Caco-2 (cell line): ENCODE measurements around the gene NHERF2. TPM values are rescaled to one million over a fixed set of nuclear protein-coding genes. Genes with fewer than 3 reads are reported as not detected.

Experiments used
- BruUV-seq: library from RNA; stranded (reverse); fragments of 400-500 nt; replicated peaks from 2 replicates; lab custom pipeline; 2021; lab: Mats Ljungman, UMichigan
- CTCF ChIA-PET: fragments of 300-600 bp; sonication (Branson Sonifier 250); formaldehyde crosslinking; loops from one replicate; lab custom pipeline; 2022; ENCODE audit warnings: antibody characterized with exemption; lab: Charles Lee
- POLR2A ChIA-PET: fragments of 300-600 bp; sonication (Branson Sonifier 250); formaldehyde crosslinking; loops from one replicate; lab custom pipeline; 2022; ENCODE audit warnings: antibody characterized with exemption; lab: Charles Lee
- DNase-seq, 2 experiments: peaks; one replicate each; pipeline versions ENCODE4 v3.0.0 to v3.0.0-alpha.2; 2020 to 2022
- H3K27me3 ChIP-seq: replicated peaks from 2 replicates; pipeline ENCODE4 v1.6.0; 2011; ENCODE audit warnings: low read length; ENCODE audit not compliant: control insufficient read depth, insufficient read depth
- H3K36me3 ChIP-seq: 2 replicates; pipeline ENCODE4 v1.5.1; 2011; ENCODE audit warnings: low read length; ENCODE audit not compliant: control insufficient read depth, insufficient read depth
- H3K4me1 ChIP-seq: fragments of 250-450 bp; sonication (Bioruptor Pico); 2 replicates; pipeline ENCODE4 v1.5.1; 2020; ENCODE audit warnings: mild to moderate bottlenecking
- H3K4me3 ChIP-seq: 2 replicates; pipeline ENCODE4 v1.5.1; 2011; ENCODE audit warnings: low read depth, mild to moderate bottlenecking, control low read depth, low read length
- H3K9me3 ChIP-seq: fragments of 250-450 bp; sonication (Bioruptor Pico); 2 replicates; pipeline ENCODE4 v1.5.1; 2020; ENCODE audit warnings: mild to moderate bottlenecking, moderate library complexity
- H3K27ac Mint-ChIP-seq: one replicate; pipeline ENCODE4 v1.8.0; 2022; ENCODE audit warnings: mixed read lengths; ENCODE audit not compliant: unreplicated experiment
- H3K27me3 Mint-ChIP-seq: one replicate; pipeline ENCODE4 v1.8.0; 2022; ENCODE audit warnings: mixed read lengths; ENCODE audit not compliant: insufficient read depth, unreplicated experiment
- H3K36me3 Mint-ChIP-seq: one replicate; pipeline ENCODE4 v1.8.0; 2022; ENCODE audit warnings: mild to moderate bottlenecking, mixed read lengths; ENCODE audit not compliant: insufficient read depth, unreplicated experiment
- H3K4me1 Mint-ChIP-seq: one replicate; pipeline ENCODE4 v1.8.0; 2022; ENCODE audit warnings: low read depth, mixed read lengths; ENCODE audit not compliant: unreplicated experiment
- H3K4me3 Mint-ChIP-seq: one replicate; pipeline ENCODE4 v1.8.0; 2022; ENCODE audit warnings: mild to moderate bottlenecking, moderate library complexity, mixed read lengths; ENCODE audit not compliant: unreplicated experiment
- H3K9me3 Mint-ChIP-seq: one replicate; pipeline ENCODE4 v1.8.0; 2022; ENCODE audit warnings: mixed read lengths; ENCODE audit not compliant: unreplicated experiment
- intact Hi-C: fragments of 100-400 bp; cut with micrococcal nuclease; formaldehyde crosslinking; loops from one replicate; pipeline ENCODE4 v1.10.0; 2022; ENCODE audit not compliant: unreplicated experiment
- total RNA-seq: library from RNA; stranded (reverse); gene quantifications from 2 replicates; pipeline ENCODE4 v1.2.3, GENCODE V29; 2022
- TF ChIP-seq, protein P1 (sequence below), 2 experiments: fragments of 200-600 bp in 1 of 2; IDR thresholded peaks; 1 replicate in 1 of 2; 2 replicates in 1 of 2; pipeline versions ENCODE4 v1.5.1 to v1.8.0; 2011 to 2022; ENCODE audit warnings: antibody characterized with exemption in 1 of 2, control low read depth in 1 of 2, inconsistent platforms in 1 of 2, low read depth in 1 of 2, low read length in 1 of 2, mild to moderate bottlenecking in 1 of 2, moderate library complexity in 1 of 2; ENCODE audit not compliant: insufficient read depth in 1 of 2, severe bottlenecking in 1 of 2, unreplicated experiment in 1 of 2

The NHERF2 gene
- total RNA-seq, 1 experiment from 2014 or later = 26.6 TPM

DNA sequence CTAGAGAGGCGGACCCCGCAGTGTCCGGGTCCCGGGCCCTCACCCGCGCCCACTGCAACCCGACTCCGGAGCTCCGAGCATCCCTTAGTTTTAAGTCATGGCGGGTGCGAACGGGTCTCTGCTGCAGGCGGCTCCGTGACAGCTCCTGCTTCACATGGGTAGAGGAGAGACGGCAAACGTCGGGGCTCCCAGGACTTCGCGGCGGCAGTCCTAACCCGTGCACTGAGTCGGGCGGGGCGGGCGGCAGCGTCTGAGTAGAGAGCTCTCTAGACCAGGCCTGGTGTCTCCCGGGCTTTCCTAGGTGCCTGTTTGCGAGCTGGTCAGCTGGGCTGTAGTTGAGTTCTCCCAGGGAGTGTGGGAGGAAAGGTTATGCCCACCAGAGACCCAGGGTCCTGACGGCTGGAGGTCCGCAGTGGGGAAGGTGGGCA is 21.4 kb downstream of the NHERF2 start:
- Mint-ChIP-seq H3K27me3 (no peaks in the 10 kb centered on the region), H3K36me3 (no peaks in the 10 kb centered on the region), H3K4me1 (peaks cover 6% of the 10 kb centered on the region), H3K27ac (peak overlapping the region; percentile 22), H3K4me3 (peak overlapping the region; percentile 89), H3K9me3 (no peaks in the 10 kb centered on the region)
- Histone ChIP-seq H3K27me3 (no peaks in the 10 kb centered on the region), H3K4me3 (peak overlapping the region; percentile 90), H3K9me3 (no peaks in the 10 kb centered on the region), H3K4me1 (no peaks in the 10 kb centered on the region), H3K36me3 (no peaks in the 10 kb centered on the region)
- ChIA-PET CTCF (interaction anchor here (0.6 to 1.8 kb wide), 7 partner anchors 8 to 542 kb away, joined by 3 to 18 read pairs (median 4); partner anchors contain the start of gene TRAF7), POLR2A (interaction anchor here (0.7 to 1.6 kb wide), 4 partner anchors 28 to 203 kb away, joined by 3 to 6 read pairs (median 4); partner anchors contain the start of genes ECI1, NPW, RPS2 and TRAF7)
- no TSS peak for BruUV-seq
- no peak for DNase-seq
- intact Hi-C loops = no loop called here
- TF ChIP-seq, protein P1, sequence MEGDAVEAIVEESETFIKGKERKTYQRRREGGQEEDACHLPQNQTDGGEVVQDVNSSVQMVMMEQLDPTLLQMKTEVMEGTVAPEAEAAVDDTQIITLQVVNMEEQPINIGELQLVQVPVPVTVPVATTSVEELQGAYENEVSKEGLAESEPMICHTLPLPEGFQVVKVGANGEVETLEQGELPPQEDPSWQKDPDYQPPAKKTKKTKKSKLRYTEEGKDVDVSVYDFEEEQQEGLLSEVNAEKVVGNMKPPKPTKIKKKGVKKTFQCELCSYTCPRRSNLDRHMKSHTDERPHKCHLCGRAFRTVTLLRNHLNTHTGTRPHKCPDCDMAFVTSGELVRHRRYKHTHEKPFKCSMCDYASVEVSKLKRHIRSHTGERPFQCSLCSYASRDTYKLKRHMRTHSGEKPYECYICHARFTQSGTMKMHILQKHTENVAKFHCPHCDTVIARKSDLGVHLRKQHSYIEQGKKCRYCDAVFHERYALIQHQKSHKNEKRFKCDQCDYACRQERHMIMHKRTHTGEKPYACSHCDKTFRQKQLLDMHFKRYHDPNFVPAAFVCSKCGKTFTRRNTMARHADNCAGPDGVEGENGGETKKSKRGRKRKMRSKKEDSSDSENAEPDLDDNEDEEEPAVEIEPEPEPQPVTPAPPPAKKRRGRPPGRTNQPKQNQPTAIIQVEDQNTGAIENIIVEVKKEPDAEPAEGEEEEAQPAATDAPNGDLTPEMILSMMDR (IDR thresholded peaks at IDR 0.05; ENCODE audit: insufficient read depth in 1 of 2, low read depth in 1 of 2, low read length in 1 of 2, severe bottlenecking in 1 of 2, unreplicated experiment in 1 of 2) = no peak

DNA sequence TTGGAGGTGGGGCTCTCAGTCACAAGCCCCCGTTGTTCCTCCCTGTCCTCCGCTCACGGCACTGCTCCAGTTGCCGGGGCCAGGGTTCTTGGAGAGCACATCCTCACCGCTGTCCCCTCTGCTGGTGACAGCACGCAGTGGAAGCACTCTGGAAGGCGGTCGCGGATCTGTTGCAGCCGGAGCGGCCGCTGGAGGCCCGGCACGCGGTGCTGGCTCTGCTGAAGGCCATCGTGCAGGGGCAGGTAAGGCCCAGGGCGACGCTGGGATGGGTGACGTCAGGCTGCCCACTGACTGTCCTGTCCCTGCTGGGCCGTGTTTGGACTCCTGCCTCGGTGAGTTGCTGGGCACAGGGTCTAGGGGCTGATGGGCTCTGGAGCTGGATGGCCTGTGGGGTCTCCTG is 26.5 kb downstream of the NHERF2 start:
- CTCF ChIA-PET = no interaction called here
- Histone ChIP-seq H3K4me3 (no peak overlapping the region), H3K36me3 (no peaks in the 10 kb centered on the region), H3K9me3 (no peaks in the 10 kb centered on the region), H3K4me1 (no peaks in the 10 kb centered on the region), H3K27me3 (no peaks in the 10 kb centered on the region)
- H3K36me3 Mint-ChIP-seq = peaks cover 10% of the 10 kb centered on the region
- H3K27me3 Mint-ChIP-seq = no peaks in the 10 kb centered on the region
- TF ChIP-seq, protein P1 (IDR thresholded peaks at IDR 0.05; ENCODE audit: insufficient read depth in 1 of 2, low read depth in 1 of 2, low read length in 1 of 2, severe bottlenecking in 1 of 2, unreplicated experiment in 1 of 2) = no peak
- no peaks in the 10 kb centered on the region for H3K9me3 Mint-ChIP-seq
- intact Hi-C loops = no loop called here
- POLR2A ChIA-PET = no interaction called here
- H3K4me1 Mint-ChIP-seq = no peaks in the 10 kb centered on the region
- BruUV-seq = no TSS peak
- no peak overlapping the region for H3K27ac Mint-ChIP-seq
- DNase-seq = no peak
- no peak overlapping the region for H3K4me3 Mint-ChIP-seq

DNA sequence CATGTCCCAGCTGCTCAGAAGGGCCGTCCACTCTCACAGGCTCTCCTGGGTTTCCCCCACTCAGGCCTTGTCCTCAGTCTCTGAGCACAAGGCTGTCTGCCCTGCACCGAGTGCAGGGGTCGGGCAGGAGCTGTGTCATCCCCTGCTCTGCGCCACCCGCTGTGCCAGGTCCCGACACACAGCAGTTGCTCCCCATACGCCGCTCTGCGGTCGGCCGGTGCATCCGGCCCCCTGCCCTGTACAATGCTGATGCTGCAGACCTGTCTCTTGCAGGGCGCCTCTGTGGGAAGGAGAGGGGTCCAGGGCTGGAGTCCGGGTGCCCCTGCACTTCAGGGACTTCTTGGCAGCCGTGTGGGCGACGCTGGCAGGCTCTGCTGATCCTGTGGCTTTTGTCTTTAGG is 27.2 kb downstream of the NHERF2 start:
- no TSS peak for BruUV-seq
- ChIA-PET CTCF (no interaction called here), POLR2A (no interaction called here)
- H3K4me1 Mint-ChIP-seq = no peaks in the 10 kb centered on the region
- no peak overlapping the region for H3K27ac Mint-ChIP-seq
- TF ChIP-seq, protein P1 (IDR thresholded peaks at IDR 0.05; ENCODE audit: insufficient read depth in 1 of 2, low read depth in 1 of 2, low read length in 1 of 2, severe bottlenecking in 1 of 2, unreplicated experiment in 1 of 2) = no peak
- Histone ChIP-seq H3K27me3 (no peaks in the 10 kb centered on the region), H3K9me3 (no peaks in the 10 kb centered on the region), H3K4me3 (no peak overlapping the region), H3K4me1 (no peaks in the 10 kb centered on the region), H3K36me3 (no peaks in the 10 kb centered on the region)
- H3K4me3 Mint-ChIP-seq = no peak overlapping the region
- H3K36me3 Mint-ChIP-seq = peaks cover 16% of the 10 kb centered on the region
- H3K27me3 Mint-ChIP-seq = no peaks in the 10 kb centered on the region
- DNase-seq = no peak
- intact Hi-C loops = no loop called here
- no peaks in the 10 kb centered on the region for H3K9me3 Mint-ChIP-seq
